ENCODE data around the gene CNIH4. TPM values are rescaled to one million over a fixed set of nuclear protein-coding genes. Genes with fewer than 3 reads are reported as not detected.

CNIH4 gene
- total RNA-seq, 1 donor from 2014 or later, result 52.7 TPM

DNA sequence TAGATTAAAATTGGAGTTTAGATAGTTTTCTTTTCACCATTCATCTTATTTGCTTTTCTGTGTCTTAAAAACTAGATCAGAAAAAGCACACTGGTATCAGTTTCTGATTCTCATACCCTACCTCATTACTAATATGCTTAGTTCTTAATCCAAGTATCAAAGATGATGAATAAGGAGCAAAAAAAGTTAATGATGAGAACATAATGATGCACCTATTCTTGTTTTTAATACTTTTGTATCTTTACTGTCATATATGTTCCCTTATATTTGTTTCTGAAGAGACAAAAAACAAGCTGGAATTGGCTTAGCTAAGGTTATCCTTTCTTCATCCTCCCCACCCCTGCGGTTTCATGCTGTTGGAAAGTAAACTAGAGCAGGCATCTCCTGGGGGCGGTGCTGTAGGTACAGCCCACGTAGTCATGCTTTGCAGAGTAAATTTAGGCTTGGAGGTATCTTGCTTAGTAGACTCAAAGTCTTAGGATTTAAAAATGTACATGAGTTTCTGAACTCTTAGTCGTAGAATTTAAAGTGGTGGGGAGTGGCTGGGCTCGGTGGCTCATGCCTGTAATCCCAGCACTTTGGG, 16.4 kb downstream of the CNIH4 start:
- no peaks in the 10 kb centered on the region for H3K27me3 Mint-ChIP-seq (ENCODE audit: low read depth)
- H3K36me3 Mint-ChIP-seq (ENCODE audit: low read depth), result peaks cover 37% of the 10 kb centered on the region
- DNase-seq (ENCODE audit: low spot score), result no peak
- H3K27ac Mint-ChIP-seq (ENCODE audit: unreplicated experiment), result no peak overlapping the region
- H3K4me1 Mint-ChIP-seq (ENCODE audit: low read depth), result peaks cover 35% of the 10 kb centered on the region
- no peak overlapping the region for H3K4me3 Mint-ChIP-seq (ENCODE audit: unreplicated experiment)
- no peaks in the 10 kb centered on the region for H3K9me3 Mint-ChIP-seq (ENCODE audit: low read depth)
- TF ChIP-seq, protein P1, sequence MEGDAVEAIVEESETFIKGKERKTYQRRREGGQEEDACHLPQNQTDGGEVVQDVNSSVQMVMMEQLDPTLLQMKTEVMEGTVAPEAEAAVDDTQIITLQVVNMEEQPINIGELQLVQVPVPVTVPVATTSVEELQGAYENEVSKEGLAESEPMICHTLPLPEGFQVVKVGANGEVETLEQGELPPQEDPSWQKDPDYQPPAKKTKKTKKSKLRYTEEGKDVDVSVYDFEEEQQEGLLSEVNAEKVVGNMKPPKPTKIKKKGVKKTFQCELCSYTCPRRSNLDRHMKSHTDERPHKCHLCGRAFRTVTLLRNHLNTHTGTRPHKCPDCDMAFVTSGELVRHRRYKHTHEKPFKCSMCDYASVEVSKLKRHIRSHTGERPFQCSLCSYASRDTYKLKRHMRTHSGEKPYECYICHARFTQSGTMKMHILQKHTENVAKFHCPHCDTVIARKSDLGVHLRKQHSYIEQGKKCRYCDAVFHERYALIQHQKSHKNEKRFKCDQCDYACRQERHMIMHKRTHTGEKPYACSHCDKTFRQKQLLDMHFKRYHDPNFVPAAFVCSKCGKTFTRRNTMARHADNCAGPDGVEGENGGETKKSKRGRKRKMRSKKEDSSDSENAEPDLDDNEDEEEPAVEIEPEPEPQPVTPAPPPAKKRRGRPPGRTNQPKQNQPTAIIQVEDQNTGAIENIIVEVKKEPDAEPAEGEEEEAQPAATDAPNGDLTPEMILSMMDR (IDR thresholded peaks at IDR 0.05), result no peak

DNA sequence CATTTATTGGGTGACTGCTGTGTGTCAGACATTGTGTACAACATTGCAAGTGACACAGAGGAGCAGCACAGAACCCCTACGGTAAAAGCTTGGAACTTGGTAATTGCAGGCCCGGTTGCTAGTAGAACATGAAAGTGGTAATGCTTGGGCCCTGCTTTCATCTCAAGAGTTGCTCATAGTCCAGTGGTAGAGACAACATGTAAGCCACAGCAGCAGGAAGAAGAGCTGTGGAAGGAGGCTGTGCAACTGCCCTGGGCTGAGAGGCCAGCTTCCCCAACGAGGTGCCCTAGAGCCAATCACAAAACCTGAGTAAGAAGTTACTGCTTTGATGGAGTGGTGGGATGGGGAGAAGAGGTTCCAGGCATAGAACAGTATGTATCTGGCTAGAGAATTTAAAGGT, 18.4 kb downstream of the CNIH4 start:
- peak overlapping the region; percentile 2 for H3K27ac Mint-ChIP-seq (ENCODE audit: unreplicated experiment)
- TF ChIP-seq, protein P1 (IDR thresholded peaks at IDR 0.05), result no peak
- peaks cover 35% of the 10 kb centered on the region for H3K36me3 Mint-ChIP-seq (ENCODE audit: low read depth)
- H3K4me3 Mint-ChIP-seq (ENCODE audit: unreplicated experiment), result no peak overlapping the region
- no peaks in the 10 kb centered on the region for H3K9me3 Mint-ChIP-seq (ENCODE audit: low read depth)
- DNase-seq (ENCODE audit: low spot score), result no peak
- peaks cover 36% of the 10 kb centered on the region for H3K4me1 Mint-ChIP-seq (ENCODE audit: low read depth)
- H3K27me3 Mint-ChIP-seq (ENCODE audit: low read depth), result no peaks in the 10 kb centered on the region

DNA sequence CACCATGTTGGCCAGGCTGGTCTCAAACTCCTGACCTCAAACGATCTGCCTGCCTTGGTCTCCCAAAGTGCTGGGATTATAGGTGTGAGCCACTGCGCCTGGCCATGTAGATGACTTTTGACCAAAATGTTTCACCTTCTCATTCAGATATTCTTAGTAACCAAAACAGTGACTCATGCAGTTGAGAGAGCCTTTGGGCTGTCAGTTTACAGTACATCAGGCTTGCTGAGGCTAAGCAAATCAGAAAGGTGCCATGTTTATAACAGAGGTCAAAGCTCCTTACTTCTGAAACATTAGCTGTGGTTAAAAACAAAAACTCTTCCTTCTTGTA, 21.0 kb downstream of the CNIH4 start:
- DNase-seq (ENCODE audit: low spot score), result no peak
- peak overlapping the region; percentile 75 for H3K27ac Mint-ChIP-seq (ENCODE audit: unreplicated experiment)
- no peak overlapping the region for H3K4me3 Mint-ChIP-seq (ENCODE audit: unreplicated experiment)
- TF ChIP-seq, protein P1 (IDR thresholded peaks at IDR 0.05), result no peak
- peaks cover 38% of the 10 kb centered on the region for H3K4me1 Mint-ChIP-seq (ENCODE audit: low read depth)
- no peaks in the 10 kb centered on the region for H3K27me3 Mint-ChIP-seq (ENCODE audit: low read depth)
- peaks cover 19% of the 10 kb centered on the region for H3K36me3 Mint-ChIP-seq (ENCODE audit: low read depth)
- H3K9me3 Mint-ChIP-seq (ENCODE audit: low read depth), result no peaks in the 10 kb centered on the region

DNA sequence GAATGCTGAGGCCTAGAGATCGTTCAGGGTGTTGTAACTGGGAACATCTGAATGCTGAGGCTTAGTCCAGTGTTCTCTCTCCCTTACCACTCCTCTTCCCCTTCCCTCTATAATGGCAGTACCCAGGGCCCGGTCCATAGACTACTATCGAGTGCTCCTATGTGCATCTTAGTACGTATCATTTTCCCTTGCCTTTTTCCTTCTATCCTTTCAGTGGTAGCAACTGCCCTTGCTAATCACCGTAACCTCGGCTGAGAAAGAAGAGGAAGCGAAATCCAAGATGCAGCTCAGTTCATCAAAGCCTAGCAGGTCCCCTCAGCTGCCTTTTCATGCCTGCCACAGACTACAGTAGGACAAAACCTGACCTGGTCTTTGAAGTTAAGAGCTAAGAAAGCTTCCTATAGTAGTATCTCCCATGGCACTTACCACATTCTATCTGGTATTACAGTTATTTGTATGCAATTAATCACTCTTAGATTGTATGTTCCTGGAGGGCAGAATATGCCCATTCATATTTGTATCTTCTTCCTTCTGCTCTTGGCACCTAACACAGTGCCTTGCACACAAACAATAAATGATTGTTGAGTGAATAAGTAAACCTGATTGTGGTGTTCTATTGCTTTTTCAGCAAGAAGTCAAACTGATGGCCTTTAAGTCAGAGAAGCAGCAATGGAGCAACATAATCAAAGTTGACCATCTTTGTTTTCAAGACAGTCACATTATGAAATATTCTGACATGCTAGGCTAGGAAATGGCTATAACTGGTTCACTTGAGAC, 22.4 kb downstream of the CNIH4 start:
- no peaks in the 10 kb centered on the region for H3K27me3 Mint-ChIP-seq (ENCODE audit: low read depth)
- H3K4me1 Mint-ChIP-seq (ENCODE audit: low read depth), result peaks cover 38% of the 10 kb centered on the region
- peaks cover 18% of the 10 kb centered on the region for H3K36me3 Mint-ChIP-seq (ENCODE audit: low read depth)
- TF ChIP-seq, protein P1 (IDR thresholded peaks at IDR 0.05), result no peak
- no peak for DNase-seq (ENCODE audit: low spot score)
- H3K4me3 Mint-ChIP-seq (ENCODE audit: unreplicated experiment), result no peak overlapping the region
- H3K9me3 Mint-ChIP-seq (ENCODE audit: low read depth), result no peaks in the 10 kb centered on the region
- no peak overlapping the region for H3K27ac Mint-ChIP-seq (ENCODE audit: unreplicated experiment)

DNA sequence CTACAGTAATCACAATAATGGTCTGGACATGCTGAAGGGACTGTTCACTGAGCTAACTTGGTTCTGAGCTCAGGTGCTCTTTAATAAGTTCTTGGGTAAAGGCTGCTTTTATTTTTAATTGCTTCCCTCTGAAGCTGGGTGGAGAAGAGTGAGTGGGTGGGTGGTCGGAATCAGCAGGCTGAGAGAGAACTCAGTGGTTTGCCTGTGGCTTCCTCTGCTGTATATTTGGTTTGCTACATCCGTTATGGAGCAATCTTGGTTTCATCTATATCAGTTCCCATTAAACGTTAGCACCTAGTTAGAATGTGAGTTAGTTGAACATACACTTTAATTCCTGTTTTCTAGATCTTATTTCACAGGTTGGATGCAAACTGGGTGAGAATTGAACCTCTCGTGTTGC, 23.3 kb downstream of the CNIH4 start:
- peaks cover 35% of the 10 kb centered on the region for H3K4me1 Mint-ChIP-seq (ENCODE audit: low read depth)
- H3K36me3 Mint-ChIP-seq (ENCODE audit: low read depth), result peaks cover 15% of the 10 kb centered on the region
- peak overlapping the region; percentile 8 for H3K27ac Mint-ChIP-seq (ENCODE audit: unreplicated experiment)
- no peak overlapping the region for H3K4me3 Mint-ChIP-seq (ENCODE audit: unreplicated experiment)
- H3K9me3 Mint-ChIP-seq (ENCODE audit: low read depth), result no peaks in the 10 kb centered on the region
- TF ChIP-seq, protein P1 (IDR thresholded peaks at IDR 0.05), result no peak
- no peak for DNase-seq (ENCODE audit: low spot score)
- no peaks in the 10 kb centered on the region for H3K27me3 Mint-ChIP-seq (ENCODE audit: low read depth)
